HFFc6 (cell line): Measurements from ENCODE around the gene RGS7. TPM values are rescaled to one million over a fixed set of nuclear protein-coding genes. Genes with fewer than 3 reads are reported as not detected.

Experiments used
- DNase-seq: peaks from one replicate; pipeline ENCODE4 v3.0.0-alpha.2; 2018
- H3K27ac Mint-ChIP-seq: 2 replicates; pipeline ENCODE4 v1.8.0; 2020; ENCODE audit warnings: mild to moderate bottlenecking, mixed read lengths
- H3K27me3 Mint-ChIP-seq: 2 replicates; pipeline ENCODE4 v1.8.0; 2021; ENCODE audit warnings: mild to moderate bottlenecking, moderate library complexity, mixed read lengths; ENCODE audit not compliant: insufficient read depth
- H3K36me3 Mint-ChIP-seq: 2 replicates; pipeline ENCODE4 v1.8.0; 2021; ENCODE audit warnings: low read depth, mixed read lengths
- H3K4me1 Mint-ChIP-seq: 2 replicates; pipeline ENCODE4 v1.8.0; 2020; ENCODE audit warnings: low read depth, mixed read lengths
- H3K4me3 Mint-ChIP-seq: 2 replicates; pipeline ENCODE4 v1.8.0; 2020; ENCODE audit warnings: mild to moderate bottlenecking, moderate library complexity, mixed read lengths
- H3K9me3 Mint-ChIP-seq: 2 replicates; pipeline ENCODE4 v1.8.0; 2020; ENCODE audit warnings: mild to moderate bottlenecking, mixed read lengths
- total RNA-seq, 6 experiments: library from RNA; stranded (reverse); fragmentation: NEBNext Ultra II Directional; extraction: Animal tissue kit (Norgen Biotek cat#: 25700); gene quantifications; 2 replicates in 1 of 6; 3 replicates in 5 of 6; pipeline ENCODE4 v1.2.3, GENCODE V29; 2021
- TF ChIP-seq, protein P1 (sequence below): fragments of 200-600 bp; sonication (generic); IDR thresholded peaks from 2 replicates; pipeline ENCODE4 v1.5.0; 2021; ENCODE audit warnings: antibody characterized with exemption, mild to moderate bottlenecking

The RGS7 gene
- total RNA-seq, 6 experiments from 2014 or later, result 1.5 to 2.4 (median 2.1) TPM

DNA sequence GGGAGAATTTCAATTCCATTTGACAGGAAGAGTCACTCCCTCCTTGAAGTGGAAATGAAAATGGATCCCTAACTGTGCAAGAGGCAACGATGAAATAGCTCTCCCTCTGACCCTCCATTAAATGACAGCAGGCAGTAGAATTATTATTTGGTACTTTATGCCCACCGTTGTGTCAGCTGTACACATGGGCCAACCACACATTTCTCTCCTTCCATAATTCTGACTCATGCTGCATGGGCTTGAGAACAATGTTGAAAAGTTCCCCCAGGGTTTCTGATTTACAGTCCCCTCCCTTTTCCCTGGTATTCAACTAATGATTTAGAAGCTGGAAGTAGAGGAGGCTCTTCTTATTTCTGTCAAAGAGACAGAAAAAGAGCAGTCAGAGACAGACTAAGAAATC lies 103.5 kb downstream of the RGS7 start:
- TF ChIP-seq, protein P1, sequence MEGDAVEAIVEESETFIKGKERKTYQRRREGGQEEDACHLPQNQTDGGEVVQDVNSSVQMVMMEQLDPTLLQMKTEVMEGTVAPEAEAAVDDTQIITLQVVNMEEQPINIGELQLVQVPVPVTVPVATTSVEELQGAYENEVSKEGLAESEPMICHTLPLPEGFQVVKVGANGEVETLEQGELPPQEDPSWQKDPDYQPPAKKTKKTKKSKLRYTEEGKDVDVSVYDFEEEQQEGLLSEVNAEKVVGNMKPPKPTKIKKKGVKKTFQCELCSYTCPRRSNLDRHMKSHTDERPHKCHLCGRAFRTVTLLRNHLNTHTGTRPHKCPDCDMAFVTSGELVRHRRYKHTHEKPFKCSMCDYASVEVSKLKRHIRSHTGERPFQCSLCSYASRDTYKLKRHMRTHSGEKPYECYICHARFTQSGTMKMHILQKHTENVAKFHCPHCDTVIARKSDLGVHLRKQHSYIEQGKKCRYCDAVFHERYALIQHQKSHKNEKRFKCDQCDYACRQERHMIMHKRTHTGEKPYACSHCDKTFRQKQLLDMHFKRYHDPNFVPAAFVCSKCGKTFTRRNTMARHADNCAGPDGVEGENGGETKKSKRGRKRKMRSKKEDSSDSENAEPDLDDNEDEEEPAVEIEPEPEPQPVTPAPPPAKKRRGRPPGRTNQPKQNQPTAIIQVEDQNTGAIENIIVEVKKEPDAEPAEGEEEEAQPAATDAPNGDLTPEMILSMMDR, result no peak
- DNase-seq, result no peak
- Mint-ChIP-seq H3K4me1 (peaks cover 10% of the 10 kb centered on the region), H3K27me3 (no peaks in the 10 kb centered on the region), H3K4me3 (no peak overlapping the region), H3K27ac (no peak overlapping the region), H3K36me3 (no peaks in the 10 kb centered on the region), H3K9me3 (peaks cover 5% of the 10 kb centered on the region; the same call in 1 of the 2 replicates)

DNA sequence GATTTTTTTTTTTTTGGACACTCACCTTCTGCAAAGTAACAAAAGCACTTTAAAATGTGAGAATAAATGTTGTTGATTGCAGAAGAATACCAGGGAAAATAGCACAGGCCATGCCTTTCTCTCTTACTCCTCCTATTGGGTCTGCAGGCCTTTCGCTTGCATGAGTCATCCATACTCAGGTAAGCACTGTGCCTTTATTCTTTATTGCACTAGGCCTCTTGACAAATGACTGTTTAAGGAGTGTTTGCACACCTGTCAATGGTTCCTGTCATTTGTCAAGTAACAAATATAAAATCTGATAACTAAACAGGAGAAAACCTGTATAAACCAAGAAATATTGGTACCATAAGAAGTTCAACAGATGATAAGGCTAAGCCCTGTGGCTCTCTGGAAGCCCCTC lies 106.5 kb downstream of the RGS7 start:
- peaks cover 10% of the 10 kb centered on the region for H3K4me1 Mint-ChIP-seq
- no peak overlapping the region for H3K4me3 Mint-ChIP-seq
- H3K27me3 Mint-ChIP-seq, result no peaks in the 10 kb centered on the region; the same call in 1 of the 2 replicates
- TF ChIP-seq, protein P1, result no peak
- H3K27ac Mint-ChIP-seq, result no peak overlapping the region
- peaks cover 9% of the 10 kb centered on the region; the same call in 1 of the 2 replicates for H3K9me3 Mint-ChIP-seq
- DNase-seq, result no peak
- no peaks in the 10 kb centered on the region for H3K36me3 Mint-ChIP-seq

DNA sequence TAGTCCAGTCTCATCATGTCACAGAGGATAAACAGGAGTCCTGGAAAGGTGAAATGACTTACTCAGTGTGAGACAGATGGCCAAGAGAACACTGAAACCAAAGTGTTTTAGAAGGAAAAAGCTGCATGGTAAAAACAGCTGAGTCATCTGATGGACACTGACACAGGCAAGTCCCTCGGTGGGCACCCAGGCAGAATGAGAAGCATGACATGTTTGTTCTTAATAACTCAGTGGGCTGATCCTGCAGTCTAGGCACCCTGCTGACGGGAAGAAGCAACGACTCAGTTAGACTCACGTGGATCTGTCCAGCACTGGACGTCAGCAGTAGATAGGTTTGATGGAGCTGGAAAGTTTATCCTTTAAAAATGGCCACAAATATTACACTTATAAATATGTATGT lies 116.9 kb downstream of the RGS7 start:
- no peak overlapping the region for H3K4me3 Mint-ChIP-seq
- no peak overlapping the region for H3K27ac Mint-ChIP-seq
- TF ChIP-seq, protein P1, result no peak
- peaks cover 7% of the 10 kb centered on the region; the same call in 1 of the 2 replicates for H3K9me3 Mint-ChIP-seq
- no peak for DNase-seq
- no peaks in the 10 kb centered on the region for H3K4me1 Mint-ChIP-seq
- peaks cover 2% of the 10 kb centered on the region for H3K27me3 Mint-ChIP-seq
- no peaks in the 10 kb centered on the region for H3K36me3 Mint-ChIP-seq

DNA sequence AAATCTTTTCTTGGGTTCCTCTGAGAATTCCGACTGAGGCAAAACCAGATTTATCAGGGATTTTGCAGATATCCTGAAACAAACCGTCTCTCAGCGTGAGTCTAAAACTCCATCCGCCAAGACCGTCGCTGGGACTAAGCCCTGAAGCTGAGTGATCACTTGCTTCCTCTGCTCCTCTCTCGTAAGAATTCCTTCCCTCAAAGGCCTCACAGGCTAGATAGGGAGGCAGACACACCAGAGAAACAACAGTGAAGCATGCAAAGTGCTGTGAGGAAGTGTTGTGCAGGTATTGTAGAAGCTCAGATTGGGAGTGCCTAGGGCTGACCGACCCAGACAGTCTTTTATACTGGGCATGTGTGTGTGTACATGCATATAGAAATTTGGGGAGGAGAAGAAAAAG lies 119.1 kb downstream of the RGS7 start:
- Mint-ChIP-seq H3K27ac (no peak overlapping the region), H3K4me3 (no peak overlapping the region), H3K36me3 (no peaks in the 10 kb centered on the region), H3K27me3 (peaks cover 2% of the 10 kb centered on the region; the same call in 1 of the 2 replicates), H3K4me1 (no peaks in the 10 kb centered on the region), H3K9me3 (no peaks in the 10 kb centered on the region; the same call in 1 of the 2 replicates)
- no peak for DNase-seq
- TF ChIP-seq, protein P1, result no peak

DNA sequence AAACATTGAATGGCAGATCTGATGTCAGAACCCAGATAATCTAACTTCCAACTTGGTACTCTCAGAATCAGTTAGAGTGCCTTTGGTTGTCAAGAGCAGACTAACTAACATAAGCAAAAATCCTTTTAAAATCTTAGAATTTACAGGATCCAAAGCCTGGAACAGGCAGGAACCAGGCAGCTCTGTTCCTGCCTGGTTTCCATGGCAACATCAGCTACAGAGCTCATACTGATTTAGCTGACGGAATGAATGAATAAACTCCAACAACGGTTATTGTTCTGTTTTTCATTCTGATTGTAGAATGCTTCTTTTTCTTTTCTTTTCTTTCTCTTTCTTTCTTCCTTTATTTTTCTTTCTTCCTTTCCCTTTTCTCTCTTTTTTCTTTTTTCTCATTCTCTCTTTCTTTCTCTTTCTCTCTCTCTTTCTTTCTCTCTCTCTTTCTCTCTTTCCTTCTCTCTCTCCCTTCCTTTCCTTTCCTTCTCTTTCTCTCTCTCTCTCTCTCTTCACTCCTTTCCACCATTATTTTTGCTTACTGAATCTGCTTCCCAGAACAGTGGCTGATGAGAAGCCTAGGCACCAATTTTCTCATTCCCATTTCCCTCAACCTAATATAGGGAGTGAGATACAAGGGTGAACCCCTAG lies 121.6 kb downstream of the RGS7 start:
- Mint-ChIP-seq H3K27ac (no peak overlapping the region), H3K4me3 (no peak overlapping the region), H3K4me1 (no peaks in the 10 kb centered on the region), H3K9me3 (no peaks in the 10 kb centered on the region; the same call in 1 of the 2 replicates), H3K27me3 (peaks cover 2% of the 10 kb centered on the region; the same call in 1 of the 2 replicates), H3K36me3 (no peaks in the 10 kb centered on the region)
- TF ChIP-seq, protein P1, result no peak
- no peak for DNase-seq
